Neural cell (in vitro differentiated cells): Measurements from ENCODE around the gene CHMP4B. TPM values are rescaled to one million over a fixed set of nuclear protein-coding genes. Genes with fewer than 3 reads are reported as not detected.

Experiments used
- H2AFZ ChIP-seq: fragments of 200-600, 300-800 bp; sonication (generic), shearing (Covaris generic); 2 replicates; pipeline ENCODE4 v1.6.0; 2014; ENCODE audit warnings: low read depth, mild to moderate bottlenecking, antibody characterized with exemption, low read length, moderate library complexity
- H3F3A ChIP-seq: fragments of 200-600 bp; shearing (Covaris generic); 2 replicates; pipeline ENCODE4 v1.6.1; 2016; ENCODE audit warnings: mild to moderate bottlenecking, moderate library complexity, mixed read lengths, antibody characterized with exemption, low read length; ENCODE audit not compliant: insufficient read depth, poor library complexity, severe bottlenecking
- H3K27ac ChIP-seq: fragments of 200-600, 300-800 bp; sonication (generic), shearing (Covaris generic); 2 replicates; pipeline ENCODE4 v1.5.1; 2014; ENCODE audit warnings: mild to moderate bottlenecking, low read length, moderate library complexity
- H3K27me3 ChIP-seq: fragments of 300-800, 200-600 bp; sonication (generic), shearing (Covaris generic); 2 replicates; pipeline ENCODE4 v1.6.0; 2014; ENCODE audit warnings: mild to moderate bottlenecking, low read depth, low read length, moderate library complexity; ENCODE audit not compliant: insufficient read depth
- H3K36me3 ChIP-seq: fragments of 300-800, 200-600 bp; sonication (generic), shearing (Covaris generic); 2 replicates; pipeline ENCODE4 v1.5.1; 2014; ENCODE audit warnings: mild to moderate bottlenecking, antibody characterized with exemption, low read length, moderate library complexity; ENCODE audit not compliant: insufficient read depth
- H3K4me2 ChIP-seq: fragments of 300-800, 200-600 bp; sonication (generic), shearing (Covaris generic); 2 replicates; pipeline ENCODE4 v1.6.0; 2014; ENCODE audit warnings: mild to moderate bottlenecking, low read length
- H3K4me3 ChIP-seq: fragments of 300-800, 200-600 bp; sonication (generic), shearing (Covaris generic); 2 replicates; pipeline ENCODE4 v1.5.1; 2014; ENCODE audit warnings: mild to moderate bottlenecking, low read length, moderate library complexity
- H3K79me2 ChIP-seq: fragments of 200-600 bp; shearing (Covaris generic); replicated peaks from 2 replicates; pipeline ENCODE4 v1.6.0; 2014; ENCODE audit warnings: mild to moderate bottlenecking, low read length, moderate library complexity; ENCODE audit not compliant: insufficient read depth
- H3K9ac ChIP-seq: fragments of 300-800, 200-600 bp; sonication (generic), shearing (Covaris generic); 2 replicates; pipeline ENCODE4 v1.6.1; 2016; ENCODE audit warnings: mild to moderate bottlenecking, low read length, mixed read lengths
- H3K9me2 ChIP-seq: fragments of 200-600 bp; shearing (Covaris generic); 2 replicates; pipeline ENCODE4 v1.6.1; 2016; ENCODE audit warnings: mild to moderate bottlenecking, low read length, mixed read lengths; ENCODE audit not compliant: insufficient read depth
- H3K9me3 ChIP-seq: fragments of 200-600, 300-800 bp; sonication (generic), shearing (Covaris generic); 2 replicates; pipeline ENCODE4 v1.6.1; 2016; ENCODE audit warnings: mild to moderate bottlenecking, mixed run types, low read length, moderate library complexity, mixed read lengths
- H4K20me1 ChIP-seq: fragments of 200-600 bp; shearing (Covaris generic); 2 replicates; pipeline ENCODE4 v1.6.1; 2016; ENCODE audit warnings: mild to moderate bottlenecking, mixed run types; ENCODE audit not compliant: insufficient read depth
- EP300 ChIP-seq: fragments of 450-650 bp; conservative IDR thresholded peaks from 2 replicates; pipeline ENCODE4 v1.6.1; 2014; ENCODE audit warnings: antibody characterized with exemption, mild to moderate bottlenecking, moderate library complexity; ENCODE audit not compliant: poor library complexity, severe bottlenecking
- EZH2 ChIP-seq: fragments of 200-600, 300-800 bp; shearing (Covaris generic), sonication (generic); IDR thresholded peaks from 2 replicates; pipeline ENCODE4 v1.6.1; 2014; ENCODE audit warnings: antibody characterized with exemption, low read length, borderline replicate concordance, mild to moderate bottlenecking; ENCODE audit not compliant: insufficient read depth, poor library complexity, severe bottlenecking
- MXI1 ChIP-seq: fragments of 450-650 bp; conservative IDR thresholded peaks from 2 replicates; pipeline ENCODE4 v1.6.1; 2014; ENCODE audit warnings: antibody characterized with exemption, mild to moderate bottlenecking; ENCODE audit not compliant: poor library complexity, severe bottlenecking
- POLR2AphosphoS5 ChIP-seq: IDR thresholded peaks from 2 replicates; pipeline ENCODE4 v1.6.1; 2012
- RAD21 ChIP-seq: fragments of 450-650 bp; conservative IDR thresholded peaks from 2 replicates; pipeline ENCODE4 v1.6.1; 2014; ENCODE audit warnings: antibody characterized with exemption, mild to moderate bottlenecking, moderate library complexity
- REST ChIP-seq: IDR thresholded peaks from 2 replicates; pipeline ENCODE4 v1.6.1; 2012; ENCODE audit warnings: borderline replicate concordance
- SMC3 ChIP-seq: fragments of 450-650 bp; conservative IDR thresholded peaks from 2 replicates; pipeline ENCODE4 v1.6.1; 2014; ENCODE audit warnings: antibody characterized with exemption, mild to moderate bottlenecking, moderate library complexity; ENCODE audit not compliant: poor library complexity
- TAF1 ChIP-seq: IDR thresholded peaks from 2 replicates; pipeline ENCODE4 v1.6.1; 2012; ENCODE audit warnings: low read depth
- polyA plus RNA-seq: library from polyadenylated mRNA; depleted of rRNA; stranded (reverse); fragments of >200 nt; gene quantifications from 2 replicates; pipeline ENCODE4 v1.2.3, GENCODE V29; 2014
- TF ChIP-seq, protein P1 (sequence below): fragments of 450-650 bp; IDR thresholded peaks from 2 replicates; pipeline ENCODE4 v1.5.1; 2014; ENCODE audit warnings: antibody characterized with exemption, mild to moderate bottlenecking, moderate library complexity; ENCODE audit not compliant: poor library complexity, severe bottlenecking

Gene CHMP4B
- polyA plus RNA-seq, 1 donor from 2014 or later, result 83.8 TPM

- no peaks in the 10 kb centered on the region for H3K79me2 ChIP-seq
- H3K9ac ChIP-seq, result no peak overlapping the region
- no peak overlapping the region for H2AFZ ChIP-seq
- no peaks in the 10 kb centered on the region for H3K36me3 ChIP-seq
- no peaks in the 10 kb centered on the region for H3K27me3 ChIP-seq
- no peak overlapping the region for H3K4me2 ChIP-seq
- H4K20me1 ChIP-seq, result no peaks in the 10 kb centered on the region
- no peaks in the 10 kb centered on the region for H3K9me3 ChIP-seq
- no peaks in the 10 kb centered on the region for H3K9me2 ChIP-seq
- H3F3A ChIP-seq, result no peaks in the 10 kb centered on the region
- no peak for TF ChIP-seq EZH2
- no peak for TF ChIP-seq MXI1
- TF ChIP-seq, protein P1, sequence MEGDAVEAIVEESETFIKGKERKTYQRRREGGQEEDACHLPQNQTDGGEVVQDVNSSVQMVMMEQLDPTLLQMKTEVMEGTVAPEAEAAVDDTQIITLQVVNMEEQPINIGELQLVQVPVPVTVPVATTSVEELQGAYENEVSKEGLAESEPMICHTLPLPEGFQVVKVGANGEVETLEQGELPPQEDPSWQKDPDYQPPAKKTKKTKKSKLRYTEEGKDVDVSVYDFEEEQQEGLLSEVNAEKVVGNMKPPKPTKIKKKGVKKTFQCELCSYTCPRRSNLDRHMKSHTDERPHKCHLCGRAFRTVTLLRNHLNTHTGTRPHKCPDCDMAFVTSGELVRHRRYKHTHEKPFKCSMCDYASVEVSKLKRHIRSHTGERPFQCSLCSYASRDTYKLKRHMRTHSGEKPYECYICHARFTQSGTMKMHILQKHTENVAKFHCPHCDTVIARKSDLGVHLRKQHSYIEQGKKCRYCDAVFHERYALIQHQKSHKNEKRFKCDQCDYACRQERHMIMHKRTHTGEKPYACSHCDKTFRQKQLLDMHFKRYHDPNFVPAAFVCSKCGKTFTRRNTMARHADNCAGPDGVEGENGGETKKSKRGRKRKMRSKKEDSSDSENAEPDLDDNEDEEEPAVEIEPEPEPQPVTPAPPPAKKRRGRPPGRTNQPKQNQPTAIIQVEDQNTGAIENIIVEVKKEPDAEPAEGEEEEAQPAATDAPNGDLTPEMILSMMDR, result no peak
- no peak for TF ChIP-seq TAF1
- TF ChIP-seq POLR2AphosphoS5, result no peak
- TF ChIP-seq RAD21, result no peak
- TF ChIP-seq EP300, result no peak
- H3K27ac ChIP-seq, result no peak overlapping the region
- no peak overlapping the region for H3K4me3 ChIP-seq
Observed at GRCh38 chr20:33785503-33785902, 25.6 kb upstream of the CHMP4B start.

GRCh38 chr20:33787253-33787891 lies 23.8 kb upstream of the CHMP4B start:
- H4K20me1 ChIP-seq, result no peaks in the 10 kb centered on the region
- no peaks in the 10 kb centered on the region for H3K9me3 ChIP-seq
- TF ChIP-seq SMC3 (no peak), RAD21 (no peak), EZH2 (no peak), POLR2AphosphoS5 (no peak), REST (no peak), EP300 (no peak), MXI1 (no peak)
- TF ChIP-seq, protein P1, result no peak
- no peak overlapping the region for H3K9ac ChIP-seq
- no peak overlapping the region for H3K4me3 ChIP-seq
- H3K27ac ChIP-seq, result no peak overlapping the region
- H3K27me3 ChIP-seq, result no peaks in the 10 kb centered on the region
- H3K79me2 ChIP-seq, result no peaks in the 10 kb centered on the region
- no peak overlapping the region for H3K4me2 ChIP-seq
- no peak overlapping the region for H2AFZ ChIP-seq
- H3K36me3 ChIP-seq, result no peaks in the 10 kb centered on the region
- H3K9me2 ChIP-seq, result no peaks in the 10 kb centered on the region
- no peaks in the 10 kb centered on the region for H3F3A ChIP-seq
